Spleen (tissue), 11 donors: ENCODE data around the gene FBXO21. TPM values are rescaled to one million over a fixed set of nuclear protein-coding genes. Genes with fewer than 3 reads are reported as not detected.

Experiments used
- DNase-seq: peaks from one replicate; pipeline ENCODE4 v3.0.0-alpha.2; 2020
- H3K27ac ChIP-seq, 8 donors: fragments of 200-600 bp; sonication (generic) in 7 of 8; 1 replicate in 4 of 8; 2 replicates in 4 of 8; pipeline versions ENCODE4 v1.5.0 to v1.8.0; 2016 to 2021; ENCODE audit warnings: inconsistent platforms in 4 of 8, mild to moderate bottlenecking in 4 of 8, moderate library complexity in 1 of 8
- H3K27me3 ChIP-seq, 7 donors: fragments of 200-600 bp; sonication (generic) in 6 of 7; replicated peaks in 1 of 7; 1 replicate in 4 of 7; 2 replicates in 3 of 7; pipeline versions ENCODE4 v1.5.0 to v1.8.0; 2016 to 2021; ENCODE audit warnings: inconsistent platforms in 3 of 7, mild to moderate bottlenecking in 1 of 7
- H3K36me3 ChIP-seq, 6 donors: fragments of 200-600 bp; sonication (generic) in 5 of 6; 1 replicate in 4 of 6; 2 replicates in 2 of 6; pipeline versions ENCODE4 v1.5.0 to v1.8.0; 2016 to 2021; ENCODE audit warnings: inconsistent platforms in 2 of 6
- H3K4me1 ChIP-seq, 6 donors: fragments of 200-600 bp; sonication (generic) in 5 of 6; 1 replicate in 3 of 6; 2 replicates in 3 of 6; pipeline versions ENCODE4 v1.5.0 to v1.8.0; 2016 to 2021; ENCODE audit warnings: inconsistent platforms in 3 of 6
- H3K4me3 ChIP-seq, 8 donors: fragments of 200-600 bp; sonication (generic) in 7 of 8; 1 replicate in 4 of 8; 2 replicates in 4 of 8; pipeline versions ENCODE4 v1.5.0 to v1.8.0; 2016 to 2021; ENCODE audit warnings: inconsistent platforms in 4 of 8, mild to moderate bottlenecking in 4 of 8, moderate library complexity in 2 of 8
- H3K9me3 ChIP-seq, 8 donors: fragments of 200-600 bp; sonication (generic) in 7 of 8; 1 replicate in 4 of 8; 2 replicates in 4 of 8; pipeline versions ENCODE4 v1.5.0 to v1.8.0; 2016 to 2021; ENCODE audit warnings: inconsistent platforms in 4 of 8
- POLR2A ChIP-seq, 3 donors: fragments of 450-650 bp; IDR thresholded peaks; one replicate each; pipeline ENCODE4 v1.5.1; 2017; ENCODE audit warnings: antibody characterized with exemption in 3 of 3, mild to moderate bottlenecking in 1 of 3
- POLR2AphosphoS5 ChIP-seq, 3 donors: sonication (generic); formaldehyde crosslinking; IDR thresholded peaks; one replicate each; pipeline ENCODE4 v1.5.1; 2017; ENCODE audit warnings: antibody characterized with exemption in 3 of 3
- WGBS, 5 donors: extraction: QIAGEN DNeasy Blood & Tissue Kit in 3 of 5; methylation state at CpG; one replicate each; pipeline versions ENCODE4 v1.1.5 to v1.1.7; 2013 to 2018; 5-methylcytosine and 5-hydroxymethylcytosine counted together
- intact Hi-C: fragments of 100-400 bp; cut with DNase I; formaldehyde crosslinking; loops from one replicate; pipeline ENCODE4 v1.15.0; 2023; ENCODE audit warnings: low total_unique reads
- polyA plus RNA-seq, 3 donors: library from polyadenylated mRNA; stranded (reverse); fragments of 200-250 nt; gene quantifications; one replicate each; pipeline ENCODE4 v1.2.1, GENCODE V29; 2013
- total RNA-seq, 7 donors: library from RNA; depleted of rRNA in 3 of 7; stranded (reverse); fragments of >200 nt in 3 of 7; fragmentation: NEBNext Ultra II Directional in 4 of 7; extraction: Animal tissue kit (Norgen Biotek cat#: 25700) in 4 of 7; gene quantifications; one replicate each; pipeline versions ENCODE4 v1.1.0 to v1.2.1, GENCODE V29; 2016 to 2021
- TF ChIP-seq, protein P1 (sequence below), 11 experiments: fragments of 200-600 bp in 7 of 11; fragments of 450-650 bp in 4 of 11; sonication (generic) in 4 of 11; IDR thresholded peaks in 8 of 11; conservative IDR thresholded peaks in 3 of 11; 1 replicate in 7 of 11; 2 replicates in 4 of 11; pipeline versions ENCODE4 v1.4.0 to v1.8.0; 2016 to 2021; ENCODE audit warnings: antibody characterized with exemption in 11 of 11, inconsistent platforms in 4 of 11, mild to moderate bottlenecking in 1 of 11
- donor health status: healthy with polysubstance abuse.
- donor health status: DM: no; HTN: no; CAD: no; lungs with moderate emphysema.
- donor health status: DM: no; HTN: no; CAD: no.
- donor health status: Bipolar disorder and iron deficiency.
- donor health status: healthy.
- donor health status: DM: no; HTN: no; CAD: no.
- donor health status: DM: yes; HTN: yes; CAD: no.

The FBXO21 gene
- total and polyA plus RNA-seq, 10 donors = 6.3 to 130 (median 39.2) TPM

DNA sequence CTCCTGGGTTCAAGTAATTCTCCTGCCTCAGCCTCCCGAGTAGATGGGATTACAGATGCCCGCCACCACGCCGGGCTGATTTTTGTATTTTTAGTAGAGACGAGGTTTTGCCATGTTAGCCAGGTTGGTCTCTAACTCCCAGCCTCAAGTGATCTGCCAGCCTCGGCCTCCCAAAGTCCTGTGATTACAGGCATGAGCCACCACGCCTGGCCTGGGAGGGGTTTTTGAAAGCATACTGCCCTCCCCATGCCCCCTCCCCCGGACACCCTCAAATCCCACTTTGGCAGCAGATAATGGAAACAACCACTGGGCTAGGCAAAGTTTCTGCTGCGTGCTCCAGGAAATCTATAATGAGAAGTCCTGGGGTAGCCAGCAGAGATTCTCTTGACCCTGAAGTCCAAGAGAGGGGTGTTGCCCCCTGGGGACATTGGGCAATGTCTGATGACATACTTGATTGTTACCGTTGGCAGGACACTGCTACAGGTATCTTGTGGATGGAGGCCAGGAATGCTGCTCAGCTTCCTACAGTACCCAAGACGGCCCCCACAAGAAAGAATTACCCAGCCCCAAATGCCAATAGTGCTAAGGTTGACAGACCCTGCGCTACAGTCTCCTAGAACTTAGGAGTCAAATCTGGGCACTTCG, 18.7 kb upstream of the FBXO21 start:
- DNase-seq = peak; percentile 54
- intact Hi-C loops = no loop called here
- 79 to 88% (median 84%) methylated on average over 13 of the region's 13 CpGs for WGBS, 5 donors
- no peak overlapping the region for H3K4me3 ChIP-seq
- H3K4me1 ChIP-seq = no peaks in the 10 kb centered on the region
- TF ChIP-seq POLR2AphosphoS5 (IDR thresholded peaks at IDR 0.05) (no peak), POLR2A (IDR thresholded peaks at IDR 0.05) (no peak)
- TF ChIP-seq, protein P1, sequence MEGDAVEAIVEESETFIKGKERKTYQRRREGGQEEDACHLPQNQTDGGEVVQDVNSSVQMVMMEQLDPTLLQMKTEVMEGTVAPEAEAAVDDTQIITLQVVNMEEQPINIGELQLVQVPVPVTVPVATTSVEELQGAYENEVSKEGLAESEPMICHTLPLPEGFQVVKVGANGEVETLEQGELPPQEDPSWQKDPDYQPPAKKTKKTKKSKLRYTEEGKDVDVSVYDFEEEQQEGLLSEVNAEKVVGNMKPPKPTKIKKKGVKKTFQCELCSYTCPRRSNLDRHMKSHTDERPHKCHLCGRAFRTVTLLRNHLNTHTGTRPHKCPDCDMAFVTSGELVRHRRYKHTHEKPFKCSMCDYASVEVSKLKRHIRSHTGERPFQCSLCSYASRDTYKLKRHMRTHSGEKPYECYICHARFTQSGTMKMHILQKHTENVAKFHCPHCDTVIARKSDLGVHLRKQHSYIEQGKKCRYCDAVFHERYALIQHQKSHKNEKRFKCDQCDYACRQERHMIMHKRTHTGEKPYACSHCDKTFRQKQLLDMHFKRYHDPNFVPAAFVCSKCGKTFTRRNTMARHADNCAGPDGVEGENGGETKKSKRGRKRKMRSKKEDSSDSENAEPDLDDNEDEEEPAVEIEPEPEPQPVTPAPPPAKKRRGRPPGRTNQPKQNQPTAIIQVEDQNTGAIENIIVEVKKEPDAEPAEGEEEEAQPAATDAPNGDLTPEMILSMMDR (IDR thresholded peaks at IDR 0.05 in 8 of 11, conservative IDR thresholded peaks at IDR 0.05 in 3 of 11) = no peak
- H3K27ac ChIP-seq = no peak overlapping the region
- H3K27me3 ChIP-seq = peaks cover 0 to 36% (median 0%) of the 10 kb centered on the region in 7 donors
- H3K36me3 ChIP-seq = no peaks in the 10 kb centered on the region
- no peaks in the 10 kb centered on the region for H3K9me3 ChIP-seq

DNA sequence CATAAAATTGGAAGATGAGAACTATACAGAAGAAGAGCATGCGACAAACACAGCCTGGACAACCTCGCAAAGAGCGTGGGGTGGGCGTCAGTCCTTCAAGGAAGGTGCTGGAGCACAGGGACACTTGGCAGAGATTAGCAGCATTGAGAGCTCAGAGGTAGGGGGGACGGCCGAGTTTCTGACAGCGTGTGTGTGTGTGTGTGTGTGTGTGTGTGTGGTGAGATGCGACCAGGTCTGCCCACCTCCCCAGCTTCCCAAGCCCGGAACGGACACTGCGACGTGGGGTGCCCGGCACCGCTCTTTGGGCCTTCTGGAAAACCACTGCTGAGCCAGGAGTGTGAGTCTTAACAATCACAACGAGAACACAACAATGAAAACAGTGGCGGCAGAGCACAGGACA, 17.9 kb upstream of the FBXO21 start:
- intact Hi-C loops = no loop called here
- DNase-seq = peak; percentile 44
- 74 to 80% (median 77%) methylated on average over 16 of the region's 16 CpGs for WGBS, 5 donors

DNA sequence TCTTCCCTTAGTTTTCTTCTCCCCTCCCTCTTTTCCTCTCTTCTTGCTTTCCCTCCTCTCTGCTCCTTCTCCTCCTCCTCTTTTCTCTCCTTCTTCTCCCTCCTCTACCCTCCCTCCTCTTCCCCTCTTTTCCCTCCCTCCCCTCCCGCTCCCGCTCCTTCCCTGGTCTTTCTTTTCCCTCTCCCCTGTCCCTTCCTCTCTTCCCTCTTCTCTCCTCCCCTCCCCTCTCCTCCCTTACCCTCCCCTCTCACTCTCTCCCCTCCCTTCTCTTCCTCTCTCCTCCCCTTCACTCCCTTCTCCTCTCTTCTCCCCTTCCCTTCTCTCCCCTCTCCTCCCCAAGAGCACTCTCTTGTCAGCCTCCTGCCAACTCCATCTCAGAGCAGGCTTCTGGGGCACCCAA, 17.4 kb upstream of the FBXO21 start:
- no peak overlapping the region for H3K4me3 ChIP-seq
- peaks cover 0 to 36% (median 0%) of the 10 kb centered on the region in 7 donors for H3K27me3 ChIP-seq
- no peak for DNase-seq
- H3K27ac ChIP-seq = no peak overlapping the region
- H3K9me3 ChIP-seq = no peaks in the 10 kb centered on the region
- TF ChIP-seq POLR2AphosphoS5 (IDR thresholded peaks at IDR 0.05) (no peak), POLR2A (IDR thresholded peaks at IDR 0.05) (no peak)
- TF ChIP-seq, protein P1 (IDR thresholded peaks at IDR 0.05 in 8 of 11, conservative IDR thresholded peaks at IDR 0.05 in 3 of 11) = no peak
- WGBS, 5 donors = 52 to 64% (median 62%) methylated on average over 2 of the region's 2 CpGs
- H3K4me1 ChIP-seq = no peaks in the 10 kb centered on the region
- H3K36me3 ChIP-seq = no peaks in the 10 kb centered on the region
- intact Hi-C loops = no loop called here

More for the DNA sequence above, 17.9 kb upstream of the FBXO21 start:
- Histone ChIP-seq H3K27ac (no peak overlapping the region), H3K9me3 (no peaks in the 10 kb centered on the region), H3K27me3 (peaks cover 0 to 36% (median 0%) of the 10 kb centered on the region in 7 donors), H3K36me3 (no peaks in the 10 kb centered on the region), H3K4me3 (no peak overlapping the region), H3K4me1 (no peaks in the 10 kb centered on the region)
- no peak for TF ChIP-seq POLR2AphosphoS5 (IDR thresholded peaks at IDR 0.05)
- no peak for TF ChIP-seq POLR2A (IDR thresholded peaks at IDR 0.05)
- TF ChIP-seq, protein P1 (IDR thresholded peaks at IDR 0.05 in 8 of 11, conservative IDR thresholded peaks at IDR 0.05 in 3 of 11) = no peak

DNA sequence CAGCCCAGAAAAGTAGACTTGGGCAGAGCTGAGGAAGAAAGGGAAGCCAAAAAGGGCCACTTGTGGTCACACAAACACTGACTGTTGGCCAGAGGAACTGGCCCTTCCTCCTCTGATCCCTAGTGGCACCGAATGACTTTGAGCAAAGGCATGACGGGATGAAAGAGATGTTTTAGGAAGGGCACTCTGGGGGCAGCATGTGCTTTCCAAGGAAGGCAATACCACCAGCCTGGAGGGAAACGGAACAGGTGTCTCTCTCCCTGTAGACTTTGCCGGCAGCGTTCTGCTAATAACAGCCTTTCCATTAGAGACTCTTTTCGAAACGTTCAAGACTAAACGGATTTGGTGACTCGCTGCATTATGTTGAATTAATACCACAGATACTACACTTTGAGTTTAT, 12.3 kb upstream of the FBXO21 start:
- Histone ChIP-seq H3K27ac (no peak overlapping the region), H3K4me3 (no peak overlapping the region), H3K4me1 (no peaks in the 10 kb centered on the region), H3K36me3 (no peaks in the 10 kb centered on the region), H3K9me3 (peaks cover 0 to 3% (median 0%) of the 10 kb centered on the region in 8 donors), H3K27me3 (peaks cover 0 to 27% (median 0%) of the 10 kb centered on the region in 7 donors)
- intact Hi-C loops = no loop called here
- peak; percentile 24 for DNase-seq
- WGBS, 5 donors = 72 to 77% (median 75%) methylated on average over 9 of the region's 9 CpGs
- TF ChIP-seq POLR2A (IDR thresholded peaks at IDR 0.05) (no peak), POLR2AphosphoS5 (IDR thresholded peaks at IDR 0.05) (no peak)
- TF ChIP-seq, protein P1 (IDR thresholded peaks at IDR 0.05 in 8 of 11, conservative IDR thresholded peaks at IDR 0.05 in 3 of 11) = no peak
